HG02884 (cell line): ENCODE measurements around the gene KNL1.

Experiments
- ATAC-seq: cut with Tn5 transposase; IDR thresholded peaks from one replicate; pipeline ENCODE4 v1.9.1; 2021; ENCODE audit warnings: mild to moderate bottlenecking, moderate library complexity; ENCODE audit not compliant: unreplicated experiment

Gene KNL1

GRCh38 chr15:40582726-40583246 lies 11.3 kb upstream of the KNL1 start:
- no peak for ATAC-seq

GRCh38 chr15:40584191-40584590 lies 9.9 kb upstream of the KNL1 start:
- no peak for ATAC-seq

GRCh38 chr15:40590667-40591050 lies 3.4 kb upstream of the KNL1 start:
- no peak for ATAC-seq

- no peak for ATAC-seq
Observed at GRCh38 chr15:40591389-40591788, 2.7 kb upstream of the KNL1 start.

- no peak for ATAC-seq
Observed at GRCh38 chr15:40593165-40593564, 884 bp upstream of the KNL1 start.

- ATAC-seq, result peak; percentile 35
Observed at GRCh38 chr15:40594429-40594836, 384 bp downstream of the KNL1 start.

- ATAC-seq, result no peak
Observed at GRCh38 chr15:40595219-40595618, 1.2 kb downstream of the KNL1 start.

GRCh38 chr15:40595773-40596172 lies 1.7 kb downstream of the KNL1 start:
- no peak for ATAC-seq

GRCh38 chr15:40597024-40597423 lies 3.0 kb downstream of the KNL1 start:
- no peak for ATAC-seq

GRCh38 chr15:40598126-40598525 lies 4.1 kb downstream of the KNL1 start:
- no peak for ATAC-seq

GRCh38 chr15:40598672-40599071 lies 4.6 kb downstream of the KNL1 start:
- ATAC-seq, result no peak

- ATAC-seq, result no peak
Observed at GRCh38 chr15:40600956-40601355, 6.9 kb downstream of the KNL1 start.

- ATAC-seq, result no peak
Observed at GRCh38 chr15:40603935-40604334, 9.9 kb downstream of the KNL1 start.

- no peak for ATAC-seq
Observed at GRCh38 chr15:40613080-40613479, 19.0 kb downstream of the KNL1 start.

GRCh38 chr15:40618023-40618422 lies 24.0 kb downstream of the KNL1 start:
- ATAC-seq, result no peak

- ATAC-seq, result no peak
Observed at GRCh38 chr15:40618906-40619305, 24.9 kb downstream of the KNL1 start.

GRCh38 chr15:40623361-40623760 lies 29.3 kb downstream of the KNL1 start:
- ATAC-seq, result no peak

- no peak for ATAC-seq
Observed at GRCh38 chr15:40630313-40630712, 36.3 kb downstream of the KNL1 start.

GRCh38 chr15:40633178-40633577 lies 39.1 kb downstream of the KNL1 start:
- ATAC-seq, result no peak

- no peak for ATAC-seq
Observed at GRCh38 chr15:40637221-40637745, 43.2 kb downstream of the KNL1 start.

GRCh38 chr15:40639677-40640076 lies 45.6 kb downstream of the KNL1 start:
- no peak for ATAC-seq

- no peak for ATAC-seq
Observed at GRCh38 chr15:40647523-40647922, 53.5 kb downstream of the KNL1 start.

- no peak for ATAC-seq
Observed at GRCh38 chr15:40650479-40650878, 56.4 kb downstream of the KNL1 start.
